ENCODE results near the gene PDE4B.

DNA sequence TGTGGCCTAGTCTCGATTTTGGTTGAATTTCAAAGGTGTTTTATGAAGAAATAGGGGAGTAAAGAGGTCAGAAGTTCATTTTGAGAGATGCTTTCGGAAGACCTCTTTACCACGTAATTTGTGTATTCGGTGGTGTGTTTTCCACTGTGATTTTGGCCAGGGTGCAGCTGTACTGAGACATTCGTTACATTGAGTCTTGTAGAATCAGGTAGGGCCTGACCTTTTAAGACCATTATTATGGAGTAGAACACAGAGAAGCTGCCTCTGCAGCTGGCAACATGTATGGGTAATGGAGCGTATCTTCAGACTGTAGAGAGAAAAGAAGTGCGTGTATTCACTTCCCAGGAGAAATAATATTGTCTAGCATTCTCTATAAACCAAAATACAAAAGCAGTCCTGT, 326.5 kb downstream of the PDE4B start:
- TF ChIP-seq, protein P1, sequence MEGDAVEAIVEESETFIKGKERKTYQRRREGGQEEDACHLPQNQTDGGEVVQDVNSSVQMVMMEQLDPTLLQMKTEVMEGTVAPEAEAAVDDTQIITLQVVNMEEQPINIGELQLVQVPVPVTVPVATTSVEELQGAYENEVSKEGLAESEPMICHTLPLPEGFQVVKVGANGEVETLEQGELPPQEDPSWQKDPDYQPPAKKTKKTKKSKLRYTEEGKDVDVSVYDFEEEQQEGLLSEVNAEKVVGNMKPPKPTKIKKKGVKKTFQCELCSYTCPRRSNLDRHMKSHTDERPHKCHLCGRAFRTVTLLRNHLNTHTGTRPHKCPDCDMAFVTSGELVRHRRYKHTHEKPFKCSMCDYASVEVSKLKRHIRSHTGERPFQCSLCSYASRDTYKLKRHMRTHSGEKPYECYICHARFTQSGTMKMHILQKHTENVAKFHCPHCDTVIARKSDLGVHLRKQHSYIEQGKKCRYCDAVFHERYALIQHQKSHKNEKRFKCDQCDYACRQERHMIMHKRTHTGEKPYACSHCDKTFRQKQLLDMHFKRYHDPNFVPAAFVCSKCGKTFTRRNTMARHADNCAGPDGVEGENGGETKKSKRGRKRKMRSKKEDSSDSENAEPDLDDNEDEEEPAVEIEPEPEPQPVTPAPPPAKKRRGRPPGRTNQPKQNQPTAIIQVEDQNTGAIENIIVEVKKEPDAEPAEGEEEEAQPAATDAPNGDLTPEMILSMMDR (IDR thresholded peaks at IDR 0.05) = no peak
- TF ChIP-seq POLR2A (IDR thresholded peaks at IDR 0.05; ENCODE audit: low read depth) (no peak), POLR2AphosphoS5 (IDR thresholded peaks at IDR 0.05) (no peak), EP300 (IDR thresholded peaks at IDR 0.05) (no peak)

Data from esophagus muscularis mucosa (tissue), 4 donors.